ENCODE data around the gene AGR2. TPM values are rescaled to one million over a fixed set of nuclear protein-coding genes. Genes with fewer than 3 reads are reported as not detected.

The AGR2 gene
- total RNA-seq, 1 donor from 2014 or later = 2.9 TPM

GRCh38 chr7:16812542-16813231 lies 7.9 kb upstream of the AGR2 start:
- no peak for TF ChIP-seq CTCF (IDR thresholded peaks at IDR 0.05; ENCODE audit: unreplicated experiment)
- H3K36me3 Mint-ChIP-seq = no peaks in the 10 kb centered on the region

GRCh38 chr7:16811551-16811950 lies 6.8 kb upstream of the AGR2 start:
- no peak for DNase-seq (ENCODE audit: low spot score in 2 of 2, unreplicated experiment in 2 of 2)
- H3K4me1 Mint-ChIP-seq = peaks cover 2% of the 10 kb centered on the region
- TF ChIP-seq CTCF (IDR thresholded peaks at IDR 0.05; ENCODE audit: unreplicated experiment) = no peak
- no peaks in the 10 kb centered on the region for H3K9me3 Mint-ChIP-seq
- H3K27me3 Mint-ChIP-seq (ENCODE audit: low read depth) = no peaks in the 10 kb centered on the region
- H3K36me3 Mint-ChIP-seq = no peaks in the 10 kb centered on the region
- H3K4me3 Mint-ChIP-seq = no peak overlapping the region
- H3K27ac Mint-ChIP-seq = no peak overlapping the region

More at GRCh38 chr7:16812542-16813231, 7.9 kb upstream of the AGR2 start:
- Mint-ChIP-seq H3K27me3 (ENCODE audit: low read depth) (no peaks in the 10 kb centered on the region), H3K4me1 (peaks cover 2% of the 10 kb centered on the region), H3K27ac (no peak overlapping the region), H3K9me3 (no peaks in the 10 kb centered on the region), H3K4me3 (no peak overlapping the region)
- DNase-seq (ENCODE audit: low spot score in 2 of 2, unreplicated experiment in 2 of 2) = no peak

- no peaks in the 10 kb centered on the region for H3K9me3 Mint-ChIP-seq
- H3K27me3 Mint-ChIP-seq (ENCODE audit: low read depth) = no peaks in the 10 kb centered on the region
- no peak overlapping the region for H3K4me3 Mint-ChIP-seq
- no peak for TF ChIP-seq CTCF (IDR thresholded peaks at IDR 0.05; ENCODE audit: unreplicated experiment)
- DNase-seq (ENCODE audit: low spot score in 2 of 2, unreplicated experiment in 2 of 2) = no peak
- H3K36me3 Mint-ChIP-seq = no peaks in the 10 kb centered on the region
- peaks cover 8% of the 10 kb centered on the region for H3K4me1 Mint-ChIP-seq
- H3K27ac Mint-ChIP-seq = no peak overlapping the region
Observed at GRCh38 chr7:16810573-16810972, 5.8 kb upstream of the AGR2 start.

- no peaks in the 10 kb centered on the region for H3K36me3 Mint-ChIP-seq
Observed at GRCh38 chr7:16810112-16810511, 5.3 kb upstream of the AGR2 start.

GRCh38 chr7:16805441-16805840 lies 642 bp upstream of the AGR2 start:
- H3K9me3 Mint-ChIP-seq = no peaks in the 10 kb centered on the region
- H3K36me3 Mint-ChIP-seq = no peaks in the 10 kb centered on the region
- no peaks in the 10 kb centered on the region for H3K27me3 Mint-ChIP-seq (ENCODE audit: low read depth)
- no peak overlapping the region for H3K4me3 Mint-ChIP-seq
- peaks cover 27% of the 10 kb centered on the region for H3K4me1 Mint-ChIP-seq
- TF ChIP-seq CTCF (IDR thresholded peaks at IDR 0.05; ENCODE audit: unreplicated experiment) = no peak
- peak overlapping the region; percentile 62 for H3K27ac Mint-ChIP-seq
- DNase-seq (ENCODE audit: low spot score in 2 of 2, unreplicated experiment in 2 of 2) = no peak

More at GRCh38 chr7:16810112-16810511, 5.3 kb upstream of the AGR2 start:
- no peak overlapping the region for H3K27ac Mint-ChIP-seq
- no peak for DNase-seq (ENCODE audit: low spot score in 2 of 2, unreplicated experiment in 2 of 2)
- H3K9me3 Mint-ChIP-seq = no peaks in the 10 kb centered on the region
- H3K27me3 Mint-ChIP-seq (ENCODE audit: low read depth) = no peaks in the 10 kb centered on the region
- H3K4me3 Mint-ChIP-seq = no peak overlapping the region
- no peak for TF ChIP-seq CTCF (IDR thresholded peaks at IDR 0.05; ENCODE audit: unreplicated experiment)
- H3K4me1 Mint-ChIP-seq = peaks cover 12% of the 10 kb centered on the region
